Esophagus squamous epithelium (tissue), 5 donors: ENCODE measurements around the gene CD82. TPM values are rescaled to one million over a fixed set of nuclear protein-coding genes. Genes with fewer than 3 reads are reported as not detected.

Source experiments
- DNase-seq: peaks from one replicate; lab custom pipeline; 2025; lab: John Stamatoyannopoulos, UW
- H3K27ac ChIP-seq, 4 donors: fragments of 200-600 bp; sonication (generic); one replicate each; pipeline ENCODE4 v1.5.1; 2016 to 2019; ENCODE audit warnings: mild to moderate bottlenecking in 1 of 4
- H3K27me3 ChIP-seq, 4 donors: fragments of 200-600 bp; sonication (generic); 1 replicate in 3 of 4; 2 replicates in 1 of 4; pipeline versions ENCODE4 v1.5.1 to v1.6.0; 2017 to 2021; ENCODE audit warnings: antibody characterized with exemption in 1 of 4
- H3K36me3 ChIP-seq, 3 donors: fragments of 200-600 bp; sonication (generic); one replicate each; pipeline ENCODE4 v1.5.1; 2016 to 2019
- H3K4me1 ChIP-seq, 3 donors: fragments of 200-600 bp; sonication (generic); one replicate each; pipeline ENCODE4 v1.5.1; 2017 to 2019
- H3K4me3 ChIP-seq, 4 donors: fragments of 200-600 bp; sonication (generic); 1 replicate in 3 of 4; 2 replicates in 1 of 4; pipeline ENCODE4 v1.5.1; 2016 to 2019; ENCODE audit warnings: mild to moderate bottlenecking in 2 of 4, moderate library complexity in 1 of 4
- H3K9me3 ChIP-seq, 3 donors: fragments of 200-600 bp; sonication (generic); one replicate each; pipeline ENCODE4 v1.5.1; 2016 to 2019
- CTCF ChIP-seq, 6 experiments: fragments of 450-650 bp in 4 of 6; fragments of 200-600 bp in 2 of 6; sonication (generic) in 2 of 6; IDR thresholded peaks; one replicate each; pipeline ENCODE4 v1.5.1; 2016 to 2019; ENCODE audit warnings: antibody characterized with exemption in 6 of 6, mild to moderate bottlenecking in 4 of 6, moderate library complexity in 4 of 6
- POLR2A ChIP-seq, 4 donors: fragments of 450-650 bp; IDR thresholded peaks; one replicate each; pipeline ENCODE4 v1.6.1; 2017; ENCODE audit warnings: antibody characterized with exemption in 4 of 4, mild to moderate bottlenecking in 4 of 4, moderate library complexity in 3 of 4
- WGBS, 2 donors: methylation state at CpG; one replicate each; pipeline ENCODE4 v1.1.5; 2018; 5-methylcytosine and 5-hydroxymethylcytosine counted together
- intact Hi-C: fragments of 100-400 bp; cut with DNase I; formaldehyde crosslinking; loops from one replicate; pipeline ENCODE4 v1.15.0; 2022
- total RNA-seq, 4 donors: library from RNA; depleted of rRNA; stranded (reverse); fragments of >200 nt; gene quantifications; one replicate each; pipeline ENCODE4 v1.1.0, GENCODE V29; 2016
- donor health status: DM: yes; HTN: yes; CAD: no.

The CD82 gene
- total RNA-seq, 4 donors from 2014 or later: 70.9 to 137 (median 108) TPM

GRCh38 chr11:44595964-44596381 is 30.5 kb downstream of the CD82 start:
- Histone ChIP-seq H3K27me3 (no peaks in the 10 kb centered on the region), H3K4me3 (peak overlapping the region in 1 of 4 donors; percentile 9), H3K36me3 (peaks cover 1 to 80% (median 9%) of the 10 kb centered on the region in 3 donors), H3K27ac (peak overlapping the region; percentile 54 to 78 (median 62)), H3K9me3 (no peaks in the 10 kb centered on the region), H3K4me1 (peaks cover 15 to 70% (median 57%) of the 10 kb centered on the region in 3 donors)
- no peak for TF ChIP-seq POLR2A (IDR thresholded peaks at IDR 0.05)
- TF ChIP-seq CTCF (IDR thresholded peaks at IDR 0.05): no peak
- intact Hi-C loops: no loop called here
- WGBS, 2 donors: 37 to 48% methylated on average over 5 to 6 of the region's 10 CpGs
- DNase-seq: no peak

GRCh38 chr11:44596525-44597276 is 31.2 kb downstream of the CD82 start:
- peak overlapping the region; percentile 54 to 78 (median 62) for H3K27ac ChIP-seq
- peaks cover 15 to 70% (median 57%) of the 10 kb centered on the region in 3 donors for H3K4me1 ChIP-seq
- TF ChIP-seq POLR2A (IDR thresholded peaks at IDR 0.05) (no peak), CTCF (IDR thresholded peaks at IDR 0.05) (no peak)
- H3K36me3 ChIP-seq: peaks cover 0 to 80% (median 14%) of the 10 kb centered on the region in 3 donors
- H3K9me3 ChIP-seq: no peaks in the 10 kb centered on the region
- DNase-seq: no peak
- no peak overlapping the region for H3K4me3 ChIP-seq
- WGBS, 2 donors: 46% methylated on average over 10 to 11 of the region's 13 CpGs
- no peaks in the 10 kb centered on the region for H3K27me3 ChIP-seq
- intact Hi-C loops: no loop called here

- no peak overlapping the region for H3K4me3 ChIP-seq
- H3K9me3 ChIP-seq: no peaks in the 10 kb centered on the region
- 40 to 51% methylated on average over 3 to 5 of the region's 5 CpGs for WGBS, 2 donors
- no peak for DNase-seq
- H3K36me3 ChIP-seq: peaks cover 0 to 80% (median 14%) of the 10 kb centered on the region in 3 donors
- intact Hi-C loops: no loop called here
- H3K27ac ChIP-seq: peak overlapping the region in 2 of 4 donors; percentile 2 to 53
- peaks cover 15 to 66% (median 50%) of the 10 kb centered on the region in 3 donors for H3K4me1 ChIP-seq
- TF ChIP-seq POLR2A (IDR thresholded peaks at IDR 0.05) (no peak), CTCF (IDR thresholded peaks at IDR 0.05) (no peak)
- no peaks in the 10 kb centered on the region for H3K27me3 ChIP-seq
These were observed 32.0 kb downstream of the CD82 start for GRCh38 chr11:44597358-44598012.

- Histone ChIP-seq H3K27ac (no peak overlapping the region), H3K4me1 (peaks cover 15 to 63% (median 39%) of the 10 kb centered on the region in 3 donors), H3K9me3 (no peaks in the 10 kb centered on the region), H3K4me3 (no peak overlapping the region), H3K27me3 (no peaks in the 10 kb centered on the region), H3K36me3 (peaks cover 0 to 81% (median 14%) of the 10 kb centered on the region in 3 donors)
- DNase-seq: no peak
- intact Hi-C loops: no loop called here
- WGBS, 2 donors: 100% methylated on average over 1 of the region's 1 CpG; no CpG with 5 or more reads in 1 of the 2 donors
- TF ChIP-seq CTCF (IDR thresholded peaks at IDR 0.05): no peak
- TF ChIP-seq POLR2A (IDR thresholded peaks at IDR 0.05): no peak
These were observed 33.4 kb downstream of the CD82 start for GRCh38 chr11:44598831-44599230.

GRCh38 chr11:44600261-44600660 is 34.8 kb downstream of the CD82 start:
- intact Hi-C loops: no loop called here
- H3K27ac ChIP-seq: no peak overlapping the region
- no peaks in the 10 kb centered on the region for H3K9me3 ChIP-seq
- peaks cover 15 to 52% (median 37%) of the 10 kb centered on the region in 3 donors for H3K4me1 ChIP-seq
- peaks cover 3 to 83% (median 17%) of the 10 kb centered on the region in 3 donors for H3K36me3 ChIP-seq
- DNase-seq: no peak
- TF ChIP-seq POLR2A (IDR thresholded peaks at IDR 0.05) (no peak), CTCF (IDR thresholded peaks at IDR 0.05) (no peak)
- H3K27me3 ChIP-seq: no peaks in the 10 kb centered on the region
- 89 to 90% methylated on average over 3 to 7 of the region's 7 CpGs for WGBS, 2 donors
- no peak overlapping the region for H3K4me3 ChIP-seq
